Endothelial cell of umbilical vein (primary cell): Measurements from ENCODE around the gene NFX1. TPM values are rescaled to one million over a fixed set of nuclear protein-coding genes. Genes with fewer than 3 reads are reported as not detected.

Experiments
- BruUV-seq: library from RNA; stranded (reverse); fragments of 400-500 nt; replicated peaks from 2 replicates; lab custom pipeline; 2021; lab: Mats Ljungman, UMichigan
- CTCF ChIA-PET: fragments of 300-600, 350-600 bp; sonication (Branson Sonifier 250); formaldehyde crosslinking; loops from one replicate; lab custom pipeline; 2021; ENCODE audit warnings: antibody characterized with exemption, inconsistent platforms; lab: Charles Lee
- POLR2A ChIA-PET: fragments of 300-600, 350-600 bp; sonication (Branson Sonifier 250); formaldehyde crosslinking; loops from one replicate; lab custom pipeline; 2021; ENCODE audit warnings: antibody characterized with exemption, inconsistent platforms; lab: Charles Lee
- DNase-seq: peaks from one replicate; pipeline ENCODE4 v3.0.0-alpha.2; 2011; ENCODE audit warnings: low read depth, low spot score
- FAIRE-seq: peaks from 2 replicates; lab custom pipeline; 2011; peaks lifted over from hg19 to GRCh38; lab: Jason Lieb, UNC
- H2AFZ ChIP-seq: 2 replicates; pipeline ENCODE4 v1.6.0; 2012; ENCODE audit warnings: low read depth, low read length, control low read depth, inconsistent platforms
- H3K27ac ChIP-seq: 2 replicates; pipeline ENCODE4 v1.5.1; 2011; ENCODE audit warnings: low read depth, mild to moderate bottlenecking, control low read depth, low read length, moderate library complexity; ENCODE audit not compliant: insufficient read depth
- H3K27me3 ChIP-seq, 2 experiments: 2 replicates each; pipeline versions ENCODE4 v1.6.0 to v1.6.1; 2011; ENCODE audit warnings: low read length in 2 of 2, mixed read lengths in 1 of 2; ENCODE audit not compliant: control insufficient read depth in 2 of 2, insufficient read depth in 2 of 2
- H3K36me3 ChIP-seq, 2 experiments: 2 replicates in 1 of 2; 3 replicates in 1 of 2; pipeline ENCODE4 v1.5.1; 2011; ENCODE audit warnings: low read length in 2 of 2, mild to moderate bottlenecking in 1 of 2, moderate library complexity in 1 of 2; ENCODE audit not compliant: control insufficient read depth in 2 of 2, insufficient read depth in 2 of 2; ENCODE audit errors: extremely low read depth in 1 of 2
- H3K4me1 ChIP-seq: 3 replicates; pipeline ENCODE4 v1.5.1; 2011; ENCODE audit warnings: mild to moderate bottlenecking, low read length; ENCODE audit not compliant: control insufficient read depth, insufficient read depth; ENCODE audit errors: extremely low read depth
- H3K4me2 ChIP-seq: 2 replicates; pipeline ENCODE4 v1.6.1; 2011; ENCODE audit warnings: low read length, control low read depth, mixed read lengths; ENCODE audit not compliant: insufficient read depth
- H3K4me3 ChIP-seq, 3 experiments: fragments of 200-600 bp in 1 of 3; sonication (generic), shearing (Covaris generic) in 1 of 3; replicated peaks in 1 of 3; 2 replicates each; pipeline ENCODE4 v1.5.1; 2011 to 2016; ENCODE audit warnings: control low read depth in 3 of 3, low read length in 3 of 3, mild to moderate bottlenecking in 2 of 3, inconsistent platforms in 1 of 3, low read depth in 1 of 3, moderate library complexity in 1 of 3; ENCODE audit not compliant: insufficient read depth in 1 of 3
- H3K79me2 ChIP-seq: 2 replicates; pipeline ENCODE4 v1.6.0; 2012; ENCODE audit warnings: low read length, inconsistent platforms; ENCODE audit not compliant: control insufficient read depth, insufficient read depth
- H3K9ac ChIP-seq: replicated peaks from 2 replicates; pipeline ENCODE3; 2011; ENCODE audit warnings: low read length, control low read depth; ENCODE audit not compliant: insufficient read depth; ENCODE audit errors: extremely low read depth
- H3K9me1 ChIP-seq: replicated peaks from 3 replicates; pipeline ENCODE4 v1.6.0; 2011; ENCODE audit warnings: mild to moderate bottlenecking, low read length; ENCODE audit not compliant: control insufficient read depth, insufficient read depth; ENCODE audit errors: extremely low read depth
- H3K9me3 ChIP-seq: replicated peaks from 2 replicates; pipeline ENCODE4 v1.5.1; 2012; ENCODE audit warnings: low read length, inconsistent platforms; ENCODE audit not compliant: control insufficient read depth, insufficient read depth
- H4K20me1 ChIP-seq: replicated peaks from 2 replicates; pipeline ENCODE3; 2011; ENCODE audit warnings: mild to moderate bottlenecking, low read length; ENCODE audit not compliant: control insufficient read depth, insufficient read depth; ENCODE audit errors: extremely low read depth
- EZH2 ChIP-seq: IDR thresholded peaks from 2 replicates; pipeline ENCODE4 v1.6.1; 2012; ENCODE audit warnings: borderline replicate concordance, low read depth, mild to moderate bottlenecking, moderate library complexity, low read length, inconsistent platforms; ENCODE audit not compliant: severe bottlenecking
- FOS ChIP-seq: IDR thresholded peaks from 2 replicates; pipeline ENCODE4 v1.6.1; 2011; ENCODE audit warnings: mild to moderate bottlenecking, low read length, moderate library complexity, borderline replicate concordance; ENCODE audit not compliant: insufficient read depth
- GATA2 ChIP-seq: IDR thresholded peaks from 2 replicates; pipeline ENCODE4 v1.7.0; 2011; ENCODE audit warnings: low read depth, mild to moderate bottlenecking, moderate library complexity, mixed read lengths, low read length; ENCODE audit not compliant: insufficient read length, insufficient read depth
- JUN ChIP-seq: IDR thresholded peaks from 2 replicates; pipeline ENCODE4 v1.6.1; 2011; ENCODE audit warnings: borderline replicate concordance, low read depth; ENCODE audit not compliant: insufficient read length, insufficient read depth
- POLR2AphosphoS5 ChIP-seq: IDR thresholded peaks from 2 replicates; pipeline ENCODE4 v1.6.1; 2012; ENCODE audit warnings: low read depth, mild to moderate bottlenecking, control low read depth, low read length, moderate library complexity; ENCODE audit not compliant: insufficient read depth
- dilution Hi-C: fragments of 300-500 bp; cut with MboI; formaldehyde crosslinking; loops from one replicate; pipeline ENCODE4 v1.15.0; 2019; ENCODE audit warnings: low sequenced_read_pairs; ENCODE audit not compliant: extremely low pct_ligation_motif_present
- intact Hi-C: fragments of 100-400 bp; cut with micrococcal nuclease; formaldehyde crosslinking; loops from one replicate; pipeline ENCODE4 v1.10.0; 2022
- polyA plus RNA-seq, 4 experiments: library from polyadenylated mRNA; depleted of rRNA in 3 of 4; stranded (reverse) in 3 of 4; unstranded in 1 of 4; fragments of >200 nt; gene quantifications; 2 replicates each; pipeline versions ENCODE4 v1.2.1 to v1.2.3, GENCODE V29; 2011 to 2012; ENCODE audit warnings: missing spikeins in 1 of 4
- total RNA-seq: library from RNA; stranded (reverse); gene quantifications from 2 replicates; pipeline ENCODE4 v1.2.3, GENCODE V29; 2021

NFX1 gene
- total and polyA plus RNA-seq, 2 donors (not counting 3 experiments of a cell fraction or from before 2014, with no cell fraction given): 19.3 to 21.7 TPM

GRCh38 chr9:33320568-33321261 lies 30.4 kb downstream of the NFX1 start:
- no peaks in the 10 kb centered on the region for H3K9me3 ChIP-seq
- peaks cover 22% of the 10 kb centered on the region for H3K4me1 ChIP-seq
- peak overlapping the region; percentile 77 for H3K4me2 ChIP-seq
- POLR2A ChIA-PET: interaction anchor here (0.8 to 1.3 kb wide), 3 partner anchors 10 to 31 kb away, joined by 3 to 13 read pairs (median 3); partner anchors contain the start of gene NFX1
- TSS peak; percentile 96 for BruUV-seq
- H3K9me1 ChIP-seq: no peaks in the 10 kb centered on the region
- dilution Hi-C loops (no loop called here), intact Hi-C loops (loop anchor here (1.0 to 2.0 kb wide), 2 partner anchors 9 to 30 kb away; partner anchors contain the start of gene NFX1)
- peaks cover 14 to 18% of the 10 kb centered on the region in 2 experiments for H3K36me3 ChIP-seq
- TF ChIP-seq GATA2 (no peak), FOS (peak; percentile 55), POLR2AphosphoS5 (no peak), EZH2 (no peak), JUN (peak; percentile 48)
- CTCF ChIA-PET: interaction anchor here (0.6 to 1.9 kb wide), 8 partner anchors 11 to 147 kb away, joined by 3 to 10 read pairs (median 6); partner anchors contain the start of genes AQP3 and NFX1
- DNase-seq: peak; percentile 86
- no peak overlapping the region for H2AFZ ChIP-seq
- no peaks in the 10 kb centered on the region for H3K79me2 ChIP-seq
- no peak overlapping the region for H3K4me3 ChIP-seq
- peak overlapping the region; percentile 62 for H3K9ac ChIP-seq
- no peaks in the 10 kb centered on the region for H3K27me3 ChIP-seq
- FAIRE-seq: peak; percentile 72
- H4K20me1 ChIP-seq: no peaks in the 10 kb centered on the region
- H3K27ac ChIP-seq: peak overlapping the region; percentile 86
